Stimulated activated CD8-positive, alpha-beta memory T cell treated with anti-CD3 and anti-CD28 coated beads, Interleukin-2, amount 100 ng/mL, for 48 hours (primary cell): ENCODE measurements around the gene PKP2.
A peak's percentile ranks its signal among the peaks of the same experiment; 100 is the strongest.

ENCODE experiments used
- DNase-seq, 2 donors: peaks; one replicate each; pipeline ENCODE4 v3.0.0-alpha.2; 2020; ENCODE audit warnings: low read depth in 2 of 2

PKP2 gene

GRCh38 chr12:32755654-32756475, 140.7 kb downstream of the PKP2 start, which contains the start of gene YARS2:
Gene YARS2 (minus strand): TSS chr12:32755897. CDS start chr12:32755874, 23 bp downstream.
- peak; percentile 74 to 84 for DNase-seq

- peak; percentile 58 to 61 for DNase-seq
Observed at GRCh38 chr12:32755051-32755653, 141.4 kb downstream of the PKP2 start.

GRCh38 chr12:32754111-32754510, 142.5 kb downstream of the PKP2 start:
- DNase-seq, result no peak

- DNase-seq, result no peak
Observed at GRCh38 chr12:32753605-32754004, 143.0 kb downstream of the PKP2 start.

- DNase-seq, result no peak
Observed at GRCh38 chr12:32743264-32743663, 153.3 kb downstream of the PKP2 start.

- no peak for DNase-seq
Observed at GRCh38 chr12:32742133-32742532, 154.4 kb downstream of the PKP2 start.
